Measurements from ENCODE around the gene PPFIBP1.

Gene PPFIBP1

DNA sequence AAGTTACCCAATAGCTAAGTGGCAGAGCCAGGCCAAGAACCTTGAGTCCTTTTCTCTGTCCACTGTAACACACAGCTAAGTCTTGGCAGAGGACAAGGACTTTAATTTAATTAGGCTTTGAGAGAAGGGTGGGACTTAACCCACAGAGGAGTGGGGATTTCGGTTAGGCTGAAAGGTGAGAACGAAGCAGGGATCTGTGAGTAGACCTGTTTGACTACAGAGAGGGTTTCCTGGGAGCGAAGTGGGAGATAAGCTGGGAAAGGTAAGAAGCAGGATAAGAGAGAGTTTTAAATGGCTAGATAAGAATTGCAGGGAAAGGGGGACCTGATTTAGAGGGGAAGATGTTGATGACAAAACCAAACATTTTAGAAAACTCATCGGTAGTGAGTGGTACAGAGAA is 2.0 kb upstream of the PPFIBP1 start:
- Mint-ChIP-seq H3K36me3 (ENCODE audit: low read depth) (no peaks in the 10 kb centered on the region), H3K27me3 (ENCODE audit: low read depth) (peaks cover 56% of the 10 kb centered on the region), H3K9me3 (no peaks in the 10 kb centered on the region), H3K27ac (no peak overlapping the region), H3K4me1 (ENCODE audit: low read depth) (peaks cover 17% of the 10 kb centered on the region), H3K4me3 (no peak overlapping the region)
- no peak for DNase-seq (ENCODE audit: low spot score)

DNA sequence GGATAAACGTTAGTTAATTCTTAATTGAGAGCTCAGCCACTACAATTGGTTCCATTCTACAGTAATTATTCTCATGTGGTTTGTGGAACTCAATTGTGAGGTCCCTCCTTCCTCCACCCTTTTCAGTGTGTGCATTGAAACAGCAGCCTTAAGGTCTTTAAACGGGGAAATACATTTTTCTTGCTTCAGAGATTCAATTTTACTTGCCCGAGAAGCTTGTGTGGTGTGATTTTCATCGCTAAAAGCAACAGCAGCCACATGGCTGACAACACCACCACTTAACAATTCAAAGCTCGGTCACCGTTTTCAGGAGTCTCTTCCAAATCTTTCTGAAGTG is 733 bp upstream of the PPFIBP1 start:
- no peaks in the 10 kb centered on the region for H3K36me3 Mint-ChIP-seq (ENCODE audit: low read depth)
- H3K4me3 Mint-ChIP-seq: peak overlapping the region; percentile 95
- no peak for DNase-seq (ENCODE audit: low spot score)
- H3K27me3 Mint-ChIP-seq (ENCODE audit: low read depth): peaks cover 59% of the 10 kb centered on the region
- peaks cover 17% of the 10 kb centered on the region for H3K4me1 Mint-ChIP-seq (ENCODE audit: low read depth)
- peak overlapping the region; percentile 81 for H3K27ac Mint-ChIP-seq
- H3K9me3 Mint-ChIP-seq: no peaks in the 10 kb centered on the region

DNA sequence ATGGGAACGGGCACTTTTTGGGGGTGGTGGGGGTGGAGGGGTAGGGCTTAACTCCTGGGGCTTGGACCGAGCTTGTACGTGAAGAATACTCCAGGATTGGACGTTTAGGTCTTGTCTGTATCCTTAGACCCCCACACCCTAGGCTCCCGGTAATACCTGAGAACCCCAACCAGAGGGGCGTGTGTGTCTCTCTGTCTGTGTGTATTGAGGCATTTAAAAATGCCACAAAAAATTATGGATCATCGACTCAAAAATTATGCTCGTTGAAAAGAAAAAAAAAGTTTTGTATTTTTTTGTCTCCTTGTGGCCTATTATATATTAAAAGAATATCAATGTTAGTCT is 459 bp downstream of the PPFIBP1 start:
- H3K27ac Mint-ChIP-seq: no peak overlapping the region
- peaks cover 17% of the 10 kb centered on the region for H3K4me1 Mint-ChIP-seq (ENCODE audit: low read depth)
- peak overlapping the region; percentile 95 for H3K4me3 Mint-ChIP-seq
- H3K9me3 Mint-ChIP-seq: no peaks in the 10 kb centered on the region
- H3K36me3 Mint-ChIP-seq (ENCODE audit: low read depth): no peaks in the 10 kb centered on the region
- H3K27me3 Mint-ChIP-seq (ENCODE audit: low read depth): peaks cover 54% of the 10 kb centered on the region
- no peak for DNase-seq (ENCODE audit: low spot score)

DNA sequence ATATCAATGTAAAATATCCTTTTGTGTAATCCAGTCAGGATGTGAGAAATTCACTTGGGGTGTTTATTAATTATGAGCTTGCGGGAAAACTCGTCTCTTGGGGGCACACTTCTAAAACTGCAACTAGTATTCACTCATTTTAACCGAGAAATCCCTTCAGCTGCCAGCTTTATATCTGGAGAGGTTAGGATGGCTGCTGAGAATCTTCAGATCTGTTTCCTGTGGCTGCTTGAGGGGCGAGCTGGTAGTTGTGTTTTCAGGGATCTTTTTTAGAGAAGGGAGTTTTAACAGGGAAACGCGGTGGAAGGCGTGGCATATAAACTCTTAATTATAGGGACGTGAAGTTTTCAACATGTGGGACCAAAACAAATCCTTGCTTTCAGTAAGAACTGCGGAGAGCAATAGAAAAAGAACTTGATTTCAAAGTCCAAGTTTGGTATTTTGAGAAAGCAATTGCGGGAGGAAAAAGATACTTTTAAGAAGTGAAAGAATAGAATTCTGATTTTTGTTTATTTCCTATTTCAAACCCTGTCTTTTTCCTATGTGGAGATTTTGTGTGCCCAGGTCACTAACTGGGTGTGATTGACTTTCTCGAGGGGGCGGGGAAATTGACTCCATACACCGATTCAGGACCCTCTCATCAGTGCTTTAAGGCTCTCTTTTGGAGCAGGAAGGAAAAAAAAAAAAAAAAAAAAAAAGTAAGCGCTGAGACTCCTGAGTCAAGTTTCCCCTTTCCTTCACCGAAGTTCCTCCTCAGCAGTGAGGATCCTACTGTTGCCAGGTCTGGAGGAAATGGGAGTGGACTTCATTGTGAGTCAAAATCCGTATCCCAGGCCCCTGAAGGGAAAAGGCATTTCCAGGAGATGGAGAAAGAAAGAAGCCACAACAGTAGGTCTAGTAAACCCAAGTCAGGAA is 1.1 kb downstream of the PPFIBP1 start:
- no peak for DNase-seq (ENCODE audit: low spot score)
- Mint-ChIP-seq H3K27me3 (ENCODE audit: low read depth) (peaks cover 49% of the 10 kb centered on the region), H3K36me3 (ENCODE audit: low read depth) (no peaks in the 10 kb centered on the region), H3K4me3 (peak overlapping the region; percentile 95), H3K27ac (no peak overlapping the region), H3K9me3 (no peaks in the 10 kb centered on the region), H3K4me1 (ENCODE audit: low read depth) (peaks cover 17% of the 10 kb centered on the region)

DNA sequence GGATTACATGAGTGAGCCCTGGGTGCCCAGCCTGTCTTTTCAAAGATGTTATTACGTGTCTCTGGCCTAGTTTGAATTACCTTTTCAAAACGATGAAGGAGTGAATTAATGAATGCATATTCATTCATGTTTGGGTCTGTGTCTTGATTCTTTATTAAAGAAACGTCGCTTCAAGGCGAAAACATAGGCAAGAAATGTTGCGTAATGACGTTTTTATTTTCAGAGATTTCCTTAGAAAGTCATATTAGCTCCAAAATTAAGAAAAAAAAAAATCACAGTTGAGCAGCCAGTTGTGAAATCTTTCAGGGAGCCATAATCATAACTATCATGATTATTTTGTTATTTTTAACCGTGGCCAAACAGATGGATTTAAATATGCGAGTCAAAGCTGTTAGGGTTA is 3.5 kb downstream of the PPFIBP1 start:
- Mint-ChIP-seq H3K36me3 (ENCODE audit: low read depth) (no peaks in the 10 kb centered on the region), H3K27me3 (ENCODE audit: low read depth) (peaks cover 35% of the 10 kb centered on the region), H3K4me3 (no peak overlapping the region), H3K9me3 (no peaks in the 10 kb centered on the region), H3K4me1 (ENCODE audit: low read depth) (peaks cover 16% of the 10 kb centered on the region), H3K27ac (no peak overlapping the region)
- no peak for DNase-seq (ENCODE audit: low spot score)

DNA sequence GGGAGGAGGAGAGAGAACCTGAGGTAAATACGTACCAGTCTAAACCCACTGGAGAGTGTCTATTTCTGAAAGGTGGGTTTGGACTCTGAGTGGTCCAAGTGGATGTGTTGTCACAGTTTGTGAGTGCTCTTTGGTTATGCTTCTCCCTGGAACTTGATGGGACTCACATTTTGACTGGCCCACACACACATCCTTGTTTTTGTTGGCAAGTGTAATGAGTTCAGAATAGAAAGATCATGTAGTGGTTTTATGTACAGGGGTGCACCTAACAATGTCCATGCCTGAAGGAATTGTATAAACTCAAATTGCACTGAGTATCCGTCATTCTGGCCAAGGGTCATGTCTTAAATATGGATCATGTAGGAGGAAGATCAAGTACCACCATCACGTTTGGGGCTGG is 4.8 kb downstream of the PPFIBP1 start:
- peaks cover 13% of the 10 kb centered on the region for H3K4me1 Mint-ChIP-seq (ENCODE audit: low read depth)
- H3K36me3 Mint-ChIP-seq (ENCODE audit: low read depth): no peaks in the 10 kb centered on the region
- peaks cover 37% of the 10 kb centered on the region for H3K27me3 Mint-ChIP-seq (ENCODE audit: low read depth)
- H3K9me3 Mint-ChIP-seq: no peaks in the 10 kb centered on the region
- H3K4me3 Mint-ChIP-seq: no peak overlapping the region
- no peak for DNase-seq (ENCODE audit: low spot score)
- no peak overlapping the region for H3K27ac Mint-ChIP-seq

DNA sequence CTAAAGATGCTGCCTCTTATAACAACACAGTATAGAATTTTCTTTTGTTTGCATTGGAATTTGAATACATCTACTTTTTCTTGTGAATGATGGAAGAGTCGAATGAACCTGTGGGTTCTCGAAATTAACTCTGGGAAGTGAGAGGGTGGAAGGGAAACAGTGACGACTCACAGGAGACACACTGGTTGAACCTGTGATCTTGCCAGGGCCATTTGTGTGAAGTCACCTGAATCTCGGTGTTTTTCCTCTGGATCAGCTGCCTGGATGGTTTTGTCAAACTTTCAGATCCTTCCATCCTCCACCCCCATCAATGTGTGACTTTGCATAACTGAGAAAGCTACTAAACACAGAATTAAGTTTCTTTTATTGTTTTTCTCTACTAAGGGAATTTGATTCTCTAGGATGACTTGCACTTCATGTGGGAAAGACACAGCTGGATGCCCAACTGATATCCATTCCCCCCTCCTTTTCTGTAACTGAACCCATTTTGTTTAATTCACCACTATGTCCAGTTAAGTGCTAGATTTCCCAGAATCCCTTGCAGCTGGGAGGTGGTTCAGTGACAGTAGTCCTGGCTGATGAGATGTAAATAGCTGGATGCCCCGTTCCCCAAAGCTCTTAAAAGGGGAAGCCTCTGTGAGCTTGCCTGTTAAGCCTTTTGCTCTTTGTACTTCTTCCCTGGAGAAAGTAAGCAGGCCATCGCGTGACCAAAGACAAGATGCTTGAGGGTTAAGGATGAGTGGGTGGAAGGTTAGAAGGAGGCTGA is 6.3 kb downstream of the PPFIBP1 start:
- H3K27ac Mint-ChIP-seq: no peak overlapping the region
- peaks cover 28% of the 10 kb centered on the region for H3K27me3 Mint-ChIP-seq (ENCODE audit: low read depth)
- no peaks in the 10 kb centered on the region for H3K36me3 Mint-ChIP-seq (ENCODE audit: low read depth)
- H3K9me3 Mint-ChIP-seq: no peaks in the 10 kb centered on the region
- peaks cover 18% of the 10 kb centered on the region for H3K4me1 Mint-ChIP-seq (ENCODE audit: low read depth)
- no peak overlapping the region for H3K4me3 Mint-ChIP-seq
- no peak for DNase-seq (ENCODE audit: low spot score)

DNA sequence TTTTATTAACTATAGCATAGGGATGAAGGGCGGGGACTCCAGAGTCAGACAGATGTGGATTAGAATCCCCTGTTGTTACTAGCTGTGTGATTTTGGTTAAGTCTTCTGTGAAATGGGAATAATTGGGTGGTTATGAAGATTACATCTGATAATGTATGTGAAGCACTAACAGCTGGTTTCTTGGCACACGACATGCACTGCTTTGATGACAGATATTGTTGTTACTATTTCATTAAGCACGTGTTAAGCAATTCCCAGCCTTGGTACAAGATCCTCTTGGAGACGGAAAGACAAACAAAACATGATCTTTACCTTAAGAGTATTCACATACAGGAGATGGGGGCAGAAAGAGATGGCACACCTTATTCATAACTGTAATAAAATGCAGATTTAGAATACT is 7.9 kb downstream of the PPFIBP1 start:
- Mint-ChIP-seq H3K27me3 (ENCODE audit: low read depth) (peaks cover 16% of the 10 kb centered on the region), H3K36me3 (ENCODE audit: low read depth) (peaks cover under 1% of the 10 kb centered on the region), H3K27ac (no peak overlapping the region), H3K4me3 (no peak overlapping the region), H3K4me1 (ENCODE audit: low read depth) (peaks cover 16% of the 10 kb centered on the region), H3K9me3 (no peaks in the 10 kb centered on the region)
- no peak for DNase-seq (ENCODE audit: low spot score)

DNA sequence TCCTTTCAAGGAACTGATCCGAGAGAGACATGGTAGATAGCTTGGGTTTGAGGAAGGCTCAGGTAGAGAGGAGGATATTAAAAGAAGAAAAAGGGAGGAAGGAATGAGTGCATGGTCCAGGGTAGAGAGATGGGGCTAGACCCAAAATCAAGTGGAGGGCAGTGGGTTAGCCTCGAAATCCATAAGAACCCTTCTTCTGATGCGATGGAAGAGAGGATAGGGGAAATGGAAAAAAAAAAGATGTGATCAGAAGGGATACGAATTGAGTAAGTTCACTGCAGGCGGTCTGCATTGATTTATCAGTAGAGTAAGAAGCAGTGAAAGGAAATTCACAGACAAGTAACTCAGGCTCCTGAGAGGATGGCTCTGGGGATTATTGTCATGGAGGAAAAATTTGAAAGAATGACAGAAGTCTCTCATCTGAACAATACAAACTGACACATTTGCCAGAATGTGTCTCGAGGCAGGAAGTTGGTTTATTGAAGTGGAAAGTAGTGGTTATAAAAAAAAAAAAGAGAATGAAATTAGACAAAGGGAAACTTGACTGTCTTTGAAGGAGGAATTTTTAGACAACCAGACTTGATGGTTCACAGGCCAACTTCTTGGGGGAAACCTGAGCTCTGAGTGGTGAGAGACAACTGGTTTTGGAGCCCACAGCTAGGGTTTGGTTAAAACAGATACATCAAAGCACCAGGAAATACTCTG is 10.2 kb downstream of the PPFIBP1 start:
- H3K27ac Mint-ChIP-seq: peak overlapping the region; percentile 12
- peak overlapping the region; percentile 9 for H3K4me3 Mint-ChIP-seq
- H3K9me3 Mint-ChIP-seq: no peaks in the 10 kb centered on the region
- H3K36me3 Mint-ChIP-seq (ENCODE audit: low read depth): peaks cover 2% of the 10 kb centered on the region
- peak; percentile 35 for DNase-seq (ENCODE audit: low spot score)
- H3K27me3 Mint-ChIP-seq (ENCODE audit: low read depth): peaks cover 10% of the 10 kb centered on the region
- peaks cover 16% of the 10 kb centered on the region for H3K4me1 Mint-ChIP-seq (ENCODE audit: low read depth)

DNA sequence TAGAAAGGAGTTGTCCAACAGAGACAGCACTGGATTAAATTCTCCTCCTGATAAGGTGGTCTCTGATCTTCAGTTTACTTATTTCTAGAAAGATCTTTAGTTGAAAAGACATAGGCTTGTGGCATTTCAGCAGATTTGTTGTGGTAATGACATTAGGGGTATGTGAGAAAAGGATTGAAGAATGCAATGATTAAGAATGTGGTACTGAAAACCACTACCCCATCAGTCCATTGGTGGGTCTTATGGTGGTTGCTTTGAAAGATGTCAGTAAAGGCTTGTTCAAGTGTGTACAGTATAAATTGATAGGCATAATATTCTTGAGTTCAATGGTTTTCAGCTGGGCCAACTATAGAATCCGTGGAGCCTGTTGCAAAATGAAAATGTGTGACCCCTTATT is 10.8 kb downstream of the PPFIBP1 start:
- Mint-ChIP-seq H3K27me3 (ENCODE audit: low read depth) (peaks cover 10% of the 10 kb centered on the region), H3K36me3 (ENCODE audit: low read depth) (peaks cover 2% of the 10 kb centered on the region), H3K27ac (no peak overlapping the region), H3K4me3 (peak overlapping the region; percentile 11), H3K4me1 (ENCODE audit: low read depth) (peaks cover 16% of the 10 kb centered on the region), H3K9me3 (no peaks in the 10 kb centered on the region)
- DNase-seq (ENCODE audit: low spot score): no peak

DNA sequence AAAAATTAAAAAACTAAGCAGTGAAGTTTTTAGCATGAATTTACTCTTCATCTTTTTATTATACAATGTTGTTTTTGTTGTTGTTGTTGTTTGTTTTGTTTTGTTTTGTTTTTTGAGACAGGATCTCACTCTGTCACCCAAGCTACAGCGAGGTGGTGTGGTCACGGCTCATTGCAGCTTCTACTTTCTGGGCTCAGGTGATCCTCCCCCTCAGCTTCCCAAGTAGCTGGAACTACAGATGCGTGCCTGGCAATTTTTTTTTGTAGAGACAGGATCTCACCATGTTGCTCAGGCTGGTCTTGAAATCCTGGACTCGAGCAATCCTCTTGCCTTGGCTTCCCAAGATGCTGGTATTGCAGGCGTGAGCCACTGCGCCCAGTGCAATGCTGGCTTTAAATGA is 11.3 kb downstream of the PPFIBP1 start:
- Mint-ChIP-seq H3K9me3 (no peaks in the 10 kb centered on the region), H3K27me3 (ENCODE audit: low read depth) (peaks cover 10% of the 10 kb centered on the region), H3K36me3 (ENCODE audit: low read depth) (peaks cover 2% of the 10 kb centered on the region), H3K27ac (no peak overlapping the region), H3K4me3 (no peak overlapping the region), H3K4me1 (ENCODE audit: low read depth) (peaks cover 16% of the 10 kb centered on the region)
- no peak for DNase-seq (ENCODE audit: low spot score)

DNA sequence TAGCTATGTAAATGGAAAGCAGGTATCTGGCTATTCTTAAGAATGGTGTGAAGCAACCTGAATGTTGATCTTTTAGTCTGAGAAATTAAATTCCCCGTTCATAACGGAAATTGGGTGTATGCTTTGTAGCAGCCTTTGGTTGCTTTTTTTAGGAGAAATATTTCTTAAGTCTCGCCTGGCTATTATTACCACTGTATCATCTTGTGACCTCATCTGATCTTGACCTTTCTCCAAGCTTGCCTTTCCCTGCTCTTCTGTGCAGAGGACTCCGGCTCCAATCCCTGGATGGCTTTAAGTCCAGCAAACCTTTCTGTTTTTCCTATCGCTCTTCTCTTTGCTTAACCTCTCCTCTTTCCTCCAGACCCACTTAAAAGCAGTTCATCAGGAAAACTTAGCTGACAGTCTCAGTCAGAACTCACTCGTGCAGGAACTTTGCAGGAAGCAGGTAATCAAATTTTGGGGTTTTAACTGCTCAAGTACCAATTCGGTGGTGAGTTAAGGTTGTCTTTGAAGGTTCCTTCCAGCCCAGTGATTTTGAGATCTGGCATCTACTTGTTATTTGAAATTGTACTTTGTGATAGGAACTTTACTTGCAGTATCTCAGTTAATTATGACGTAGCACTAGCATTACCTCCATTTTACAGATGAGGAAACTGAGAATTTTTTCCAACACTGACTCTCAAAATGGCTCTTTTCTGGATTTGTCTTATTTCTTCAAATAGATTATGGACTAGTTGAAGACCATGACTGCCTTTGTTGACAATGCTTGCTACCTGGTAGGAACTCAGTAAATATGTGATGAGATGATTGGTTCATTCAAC is 14.1 kb downstream of the PPFIBP1 start:
- H3K9me3 Mint-ChIP-seq: no peaks in the 10 kb centered on the region
- no peak overlapping the region for H3K27ac Mint-ChIP-seq
- peaks cover 16% of the 10 kb centered on the region for H3K4me1 Mint-ChIP-seq (ENCODE audit: low read depth)
- H3K4me3 Mint-ChIP-seq: no peak overlapping the region
- no peak for DNase-seq (ENCODE audit: low spot score)
- peaks cover 9% of the 10 kb centered on the region for H3K27me3 Mint-ChIP-seq (ENCODE audit: low read depth)
- H3K36me3 Mint-ChIP-seq (ENCODE audit: low read depth): peaks cover 2% of the 10 kb centered on the region

DNA sequence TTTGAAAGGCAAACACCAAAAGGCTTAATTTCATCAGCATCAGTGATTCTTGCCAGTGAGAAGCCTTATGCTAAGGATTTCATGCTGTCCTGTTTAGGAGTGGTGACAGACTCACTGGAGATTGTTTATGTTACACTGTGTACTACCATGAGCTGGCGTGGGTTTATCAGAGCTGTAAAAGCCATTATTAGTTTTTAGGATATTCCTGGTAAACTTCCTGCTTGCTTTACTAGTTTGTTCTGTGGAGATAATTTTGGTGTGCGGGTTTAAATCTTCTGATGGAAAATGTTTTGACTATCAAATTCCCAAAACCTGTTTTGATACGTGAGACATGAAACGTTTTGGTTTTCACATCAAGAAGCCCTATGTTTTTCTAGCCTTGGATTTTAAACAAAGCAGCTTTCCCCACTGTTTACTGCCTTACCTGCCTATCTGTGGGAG is 15.2 kb downstream of the PPFIBP1 start:
- H3K9me3 Mint-ChIP-seq: no peaks in the 10 kb centered on the region
- H3K4me1 Mint-ChIP-seq (ENCODE audit: low read depth): peaks cover 8% of the 10 kb centered on the region
- H3K36me3 Mint-ChIP-seq (ENCODE audit: low read depth): peaks cover 2% of the 10 kb centered on the region
- H3K27ac Mint-ChIP-seq: no peak overlapping the region
- no peak for DNase-seq (ENCODE audit: low spot score)
- peaks cover 10% of the 10 kb centered on the region for H3K27me3 Mint-ChIP-seq (ENCODE audit: low read depth)
- H3K4me3 Mint-ChIP-seq: no peak overlapping the region
